ENCODE results near the gene SZRD1. TPM values are rescaled to one million over a fixed set of nuclear protein-coding genes. Genes with fewer than 3 reads are reported as not detected.
A peak's percentile ranks its signal among the peaks of the same experiment; 100 is the strongest.

The SZRD1 gene
- total RNA-seq, 1 donor = 72.5 TPM

DNA sequence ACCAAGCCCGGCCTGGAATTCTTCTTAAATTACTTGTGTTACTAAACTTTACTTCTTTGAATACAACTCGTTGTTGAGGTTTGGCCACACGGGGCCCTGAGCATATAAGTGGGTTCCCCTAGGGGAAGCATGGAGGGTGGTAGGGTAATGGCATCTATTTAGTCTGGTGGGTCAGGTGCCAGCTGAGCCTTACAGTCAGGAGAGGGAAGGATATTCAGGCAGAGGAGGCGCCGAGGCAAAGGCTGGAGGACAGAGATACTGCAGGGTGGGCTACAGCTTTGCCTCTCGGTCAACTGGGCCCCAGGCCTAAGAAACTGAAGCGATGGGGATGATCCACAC lies 73.1 kb downstream of the SZRD1 start:
- TF ChIP-seq, protein P1, sequence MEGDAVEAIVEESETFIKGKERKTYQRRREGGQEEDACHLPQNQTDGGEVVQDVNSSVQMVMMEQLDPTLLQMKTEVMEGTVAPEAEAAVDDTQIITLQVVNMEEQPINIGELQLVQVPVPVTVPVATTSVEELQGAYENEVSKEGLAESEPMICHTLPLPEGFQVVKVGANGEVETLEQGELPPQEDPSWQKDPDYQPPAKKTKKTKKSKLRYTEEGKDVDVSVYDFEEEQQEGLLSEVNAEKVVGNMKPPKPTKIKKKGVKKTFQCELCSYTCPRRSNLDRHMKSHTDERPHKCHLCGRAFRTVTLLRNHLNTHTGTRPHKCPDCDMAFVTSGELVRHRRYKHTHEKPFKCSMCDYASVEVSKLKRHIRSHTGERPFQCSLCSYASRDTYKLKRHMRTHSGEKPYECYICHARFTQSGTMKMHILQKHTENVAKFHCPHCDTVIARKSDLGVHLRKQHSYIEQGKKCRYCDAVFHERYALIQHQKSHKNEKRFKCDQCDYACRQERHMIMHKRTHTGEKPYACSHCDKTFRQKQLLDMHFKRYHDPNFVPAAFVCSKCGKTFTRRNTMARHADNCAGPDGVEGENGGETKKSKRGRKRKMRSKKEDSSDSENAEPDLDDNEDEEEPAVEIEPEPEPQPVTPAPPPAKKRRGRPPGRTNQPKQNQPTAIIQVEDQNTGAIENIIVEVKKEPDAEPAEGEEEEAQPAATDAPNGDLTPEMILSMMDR (IDR thresholded peaks at IDR 0.05; ENCODE audit: insufficient read depth, low read depth, low read length) = no peak
- DNase-seq (ENCODE audit: low read depth) = no peak
- H3K4me3 ChIP-seq (ENCODE audit: low read depth, low read length) = peak overlapping the region; percentile 95

- TF ChIP-seq, protein P1 (IDR thresholded peaks at IDR 0.05; ENCODE audit: insufficient read depth, low read depth, low read length) = peak; percentile 48
- peak; percentile 91 for DNase-seq (ENCODE audit: low read depth)
- H3K4me3 ChIP-seq (ENCODE audit: low read depth, low read length) = peak within 1 kb of the TSS; percentile 95
Measured at GRCh38 chr1:16440470-16441281, 73.6 kb downstream of the SZRD1 start, which contains the start of gene NECAP2. Gene NECAP2 (plus strand): TSS chr1:16440724. CDS start chr1:16440762, 38 bp downstream.

GRCh38 chr1:16441282-16441665 lies 74.2 kb downstream of the SZRD1 start:
- TF ChIP-seq, protein P1 (IDR thresholded peaks at IDR 0.05; ENCODE audit: insufficient read depth, low read depth, low read length) = no peak
- H3K4me3 ChIP-seq (ENCODE audit: low read depth, low read length) = peak overlapping the region; percentile 95
- DNase-seq (ENCODE audit: low read depth) = peak; percentile 45

DNA sequence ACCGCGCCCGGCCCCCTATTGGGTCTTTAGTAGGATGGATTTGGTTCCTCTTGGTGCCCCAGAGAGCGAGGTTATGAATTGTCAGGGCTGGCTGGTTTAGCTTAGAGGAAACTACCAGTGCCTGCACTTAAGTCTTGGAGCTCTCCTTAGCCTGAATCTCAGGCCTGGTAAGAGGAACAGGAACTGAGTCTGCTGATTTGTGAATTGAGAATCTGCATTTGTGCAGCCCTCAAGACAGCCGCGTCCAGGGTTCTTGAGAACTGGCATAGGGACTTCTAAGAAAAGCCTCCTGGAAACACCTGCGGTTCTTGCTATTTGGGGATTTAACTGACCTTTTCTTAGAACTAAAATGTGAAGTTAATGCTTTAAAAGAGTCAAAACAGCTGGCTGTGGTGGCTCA lies 75.2 kb downstream of the SZRD1 start:
- TF ChIP-seq, protein P1 (IDR thresholded peaks at IDR 0.05; ENCODE audit: insufficient read depth, low read depth, low read length) = no peak
- DNase-seq (ENCODE audit: low read depth) = no peak
- no peak overlapping the region for H3K4me3 ChIP-seq (ENCODE audit: low read depth, low read length)

- TF ChIP-seq, protein P1 (IDR thresholded peaks at IDR 0.05; ENCODE audit: insufficient read depth, low read depth, low read length) = no peak
- no peak overlapping the region for H3K4me3 ChIP-seq (ENCODE audit: low read depth, low read length)
- DNase-seq (ENCODE audit: low read depth) = no peak
Measured at GRCh38 chr1:16442941-16443340, 75.9 kb downstream of the SZRD1 start.

DNA sequence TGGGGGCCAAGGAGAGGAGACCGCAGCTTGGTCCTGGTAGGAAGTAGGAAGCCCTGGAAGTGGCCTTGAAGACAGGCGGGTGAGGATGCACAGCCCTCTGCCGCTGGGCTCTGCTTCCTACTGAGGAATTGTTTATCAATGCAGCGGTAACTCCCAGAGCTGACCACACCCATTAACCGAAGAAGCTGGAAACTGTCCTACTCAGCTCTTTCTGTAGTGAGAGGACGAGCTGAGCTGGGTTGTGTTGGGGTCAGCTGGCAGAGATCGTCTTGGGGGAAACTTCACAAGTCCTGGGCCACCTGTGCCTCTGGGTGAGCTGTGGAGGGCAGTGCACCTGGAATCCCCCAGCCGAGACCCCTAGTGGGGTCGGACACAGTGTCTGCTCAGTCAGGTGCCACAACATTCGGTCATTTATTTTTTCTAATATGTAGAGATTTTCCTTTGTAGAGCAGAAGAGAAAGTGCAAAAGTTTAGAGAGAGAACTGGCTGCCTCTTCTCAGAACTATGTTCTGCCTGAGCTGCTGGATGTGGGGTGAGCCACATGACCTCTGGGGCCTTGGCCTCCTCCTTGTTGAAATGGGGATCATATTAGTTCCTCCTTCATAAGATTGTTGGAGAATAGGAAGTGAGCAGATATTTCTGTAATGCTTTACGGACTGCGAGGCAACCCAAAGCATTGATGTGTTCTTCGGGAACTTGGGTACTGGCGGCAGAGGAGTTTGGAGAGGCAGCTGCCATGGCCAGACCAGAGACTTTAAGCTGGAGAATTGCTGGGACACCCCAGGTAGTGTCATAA lies 77.1 kb downstream of the SZRD1 start:
- TF ChIP-seq, protein P1 (IDR thresholded peaks at IDR 0.05; ENCODE audit: insufficient read depth, low read depth, low read length) = no peak
- no peak overlapping the region for H3K4me3 ChIP-seq (ENCODE audit: low read depth, low read length)
- peak; percentile 59 for DNase-seq (ENCODE audit: low read depth)

Measured in fibroblast of villous mesenchyme (primary cell).